Peyer's patch (tissue), 4 donors: ENCODE data around the gene MGAT3. TPM values are rescaled to one million over a fixed set of nuclear protein-coding genes. Genes with fewer than 3 reads are reported as not detected.

Experiments used
- DNase-seq, 3 donors: peaks; one replicate each; pipeline ENCODE4 v3.0.0-alpha.2; 2017 to 2019
- H3K27ac ChIP-seq, 4 donors: fragments of 200-600 bp; sonication (generic); one replicate each; pipeline ENCODE4 v1.5.1; 2016 to 2019
- H3K27me3 ChIP-seq, 2 donors: fragments of 200-600 bp; sonication (generic); one replicate each; pipeline ENCODE4 v1.5.1; 2019
- H3K36me3 ChIP-seq, 3 donors: fragments of 200-600 bp; sonication (generic); one replicate each; pipeline ENCODE4 v1.5.1; 2016 to 2019
- H3K4me1 ChIP-seq, 4 donors: fragments of 200-600 bp; sonication (generic); one replicate each; pipeline ENCODE4 v1.5.1; 2016 to 2019
- H3K4me3 ChIP-seq, 4 donors: fragments of 200-600 bp; sonication (generic); 1 replicate in 3 of 4; 2 replicates in 1 of 4; pipeline ENCODE4 v1.5.1; 2016 to 2019; ENCODE audit warnings: mild to moderate bottlenecking in 1 of 4
- H3K9me3 ChIP-seq, 4 donors: fragments of 200-600 bp; sonication (generic); one replicate each; pipeline ENCODE4 v1.5.1; 2016 to 2019; ENCODE audit warnings: mild to moderate bottlenecking in 1 of 4
- CTCF ChIP-seq, 6 experiments: fragments of 450-650 bp in 4 of 6; fragments of 200-600 bp in 2 of 6; sonication (generic) in 1 of 6; IDR thresholded peaks; one replicate each; pipeline ENCODE4 v1.5.1; 2017 to 2019; ENCODE audit warnings: antibody characterized with exemption in 6 of 6, mild to moderate bottlenecking in 3 of 6, moderate library complexity in 1 of 6
- POLR2A ChIP-seq, 2 donors: fragments of 450-650 bp; IDR thresholded peaks; one replicate each; pipeline ENCODE4 v1.5.1; 2017; ENCODE audit warnings: antibody characterized with exemption in 2 of 2, mild to moderate bottlenecking in 2 of 2, moderate library complexity in 2 of 2
- total RNA-seq, 4 donors: library from RNA; depleted of rRNA; stranded (reverse); fragments of >200 nt; gene quantifications; one replicate each; pipeline ENCODE4 v1.1.0, GENCODE V29; 2016

Gene MGAT3
- total RNA-seq, 4 donors from 2014 or later: 5.0 to 53.7 (median 49.6) TPM

DNA sequence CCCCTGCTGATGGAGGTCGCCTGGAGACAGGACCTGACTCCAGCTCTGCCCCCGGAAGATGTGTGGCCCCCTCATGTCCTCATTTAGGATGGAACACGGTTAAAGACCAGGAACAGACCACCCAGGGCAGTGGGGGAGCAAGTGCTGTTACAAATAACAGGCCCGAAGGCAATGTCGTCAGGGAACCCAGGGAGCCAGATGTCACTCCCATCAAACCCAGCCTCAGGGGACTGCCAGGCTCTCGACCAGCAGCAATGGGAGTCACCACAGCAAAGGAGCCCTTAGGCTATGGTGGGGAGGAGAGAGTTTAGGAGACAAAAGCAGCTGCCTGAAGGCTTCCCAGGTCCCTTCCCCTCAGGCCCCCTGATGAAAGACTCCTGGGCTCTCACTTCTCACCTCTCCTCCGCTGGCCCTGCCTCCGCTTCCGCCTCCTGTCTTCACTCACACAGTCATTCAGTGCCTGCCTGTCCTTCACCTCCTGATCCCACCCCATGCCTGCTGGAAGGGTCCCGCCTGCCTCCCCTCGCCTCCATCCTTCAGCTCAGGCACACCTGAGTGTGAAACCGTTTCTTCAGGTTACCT, 71.4 kb downstream of the MGAT3 start:
- no peaks in the 10 kb centered on the region for H3K27me3 ChIP-seq
- peak overlapping the region; percentile 59 to 91 (median 82) for H3K27ac ChIP-seq
- peak in 1 of 3 donors; percentile 61 for DNase-seq
- peaks cover 0 to 28% (median 0%) of the 10 kb centered on the region in 3 donors for H3K36me3 ChIP-seq
- TF ChIP-seq CTCF (IDR thresholded peaks at IDR 0.05) (no peak), POLR2A (IDR thresholded peaks at IDR 0.05) (no peak)
- H3K4me3 ChIP-seq: peak overlapping the region in 3 of 4 donors; percentile 26 to 47 (median 29)
- no peaks in the 10 kb centered on the region for H3K9me3 ChIP-seq
- H3K4me1 ChIP-seq: peaks cover 23 to 68% (median 42%) of the 10 kb centered on the region in 4 donors

GRCh38 chr22:39528681-39529486, 72.1 kb downstream of the MGAT3 start:
- Histone ChIP-seq H3K9me3 (no peaks in the 10 kb centered on the region), H3K27me3 (no peaks in the 10 kb centered on the region), H3K36me3 (peaks cover 0 to 25% (median 0%) of the 10 kb centered on the region in 3 donors), H3K4me3 (peak overlapping the region; percentile 6 to 47 (median 28)), H3K27ac (peak overlapping the region; percentile 59 to 91 (median 82)), H3K4me1 (peaks cover 23 to 65% (median 38%) of the 10 kb centered on the region in 4 donors)
- DNase-seq: peak; percentile 93 to 97 (median 95)
- TF ChIP-seq POLR2A (IDR thresholded peaks at IDR 0.05) (peak in 1 of 2 donors; percentile 84), CTCF (IDR thresholded peaks at IDR 0.05) (peak; percentile 95 to 99 (median 99))

GRCh38 chr22:39529487-39529851, 72.7 kb downstream of the MGAT3 start:
- H3K4me1 ChIP-seq: peaks cover 23 to 67% (median 39%) of the 10 kb centered on the region in 4 donors
- peak overlapping the region in 2 of 4 donors; percentile 26 to 29 for H3K4me3 ChIP-seq
- no peaks in the 10 kb centered on the region for H3K9me3 ChIP-seq
- DNase-seq: no peak
- TF ChIP-seq POLR2A (IDR thresholded peaks at IDR 0.05) (no peak), CTCF (IDR thresholded peaks at IDR 0.05) (peak in 1 of 6 experiments; percentile 2)
- peak overlapping the region in 2 of 4 donors; percentile 20 to 88 for H3K27ac ChIP-seq
- H3K36me3 ChIP-seq: peaks cover 0 to 20% (median 0%) of the 10 kb centered on the region in 3 donors
- H3K27me3 ChIP-seq: no peaks in the 10 kb centered on the region

DNA sequence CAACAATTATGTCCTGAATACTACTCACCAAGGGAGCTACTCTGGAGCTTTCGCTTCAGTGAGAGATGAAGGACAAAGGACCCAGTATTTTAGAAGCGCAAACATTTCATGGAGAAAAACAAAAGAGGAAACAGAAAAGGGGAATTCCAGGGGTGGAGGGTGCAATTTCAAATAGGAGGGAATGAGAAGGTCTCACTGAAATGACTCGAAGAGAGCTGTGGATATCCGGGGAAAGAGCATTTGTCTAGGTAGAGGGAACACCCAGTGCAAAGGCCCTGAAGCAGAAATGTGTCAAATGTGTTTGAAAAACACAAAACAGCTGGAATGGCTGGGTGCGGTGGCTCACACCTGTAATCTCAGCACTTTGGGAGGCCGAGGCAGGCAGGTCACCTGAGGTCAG, 73.3 kb downstream of the MGAT3 start:
- Histone ChIP-seq H3K4me3 (no peak overlapping the region), H3K27ac (peak overlapping the region in 1 of 4 donors; percentile 88), H3K36me3 (peaks cover 0 to 16% (median 0%) of the 10 kb centered on the region in 3 donors), H3K27me3 (no peaks in the 10 kb centered on the region), H3K4me1 (peaks cover 23 to 73% (median 44%) of the 10 kb centered on the region in 4 donors), H3K9me3 (no peaks in the 10 kb centered on the region)
- DNase-seq: no peak
- no peak for TF ChIP-seq POLR2A (IDR thresholded peaks at IDR 0.05)
- no peak for TF ChIP-seq CTCF (IDR thresholded peaks at IDR 0.05)

DNA sequence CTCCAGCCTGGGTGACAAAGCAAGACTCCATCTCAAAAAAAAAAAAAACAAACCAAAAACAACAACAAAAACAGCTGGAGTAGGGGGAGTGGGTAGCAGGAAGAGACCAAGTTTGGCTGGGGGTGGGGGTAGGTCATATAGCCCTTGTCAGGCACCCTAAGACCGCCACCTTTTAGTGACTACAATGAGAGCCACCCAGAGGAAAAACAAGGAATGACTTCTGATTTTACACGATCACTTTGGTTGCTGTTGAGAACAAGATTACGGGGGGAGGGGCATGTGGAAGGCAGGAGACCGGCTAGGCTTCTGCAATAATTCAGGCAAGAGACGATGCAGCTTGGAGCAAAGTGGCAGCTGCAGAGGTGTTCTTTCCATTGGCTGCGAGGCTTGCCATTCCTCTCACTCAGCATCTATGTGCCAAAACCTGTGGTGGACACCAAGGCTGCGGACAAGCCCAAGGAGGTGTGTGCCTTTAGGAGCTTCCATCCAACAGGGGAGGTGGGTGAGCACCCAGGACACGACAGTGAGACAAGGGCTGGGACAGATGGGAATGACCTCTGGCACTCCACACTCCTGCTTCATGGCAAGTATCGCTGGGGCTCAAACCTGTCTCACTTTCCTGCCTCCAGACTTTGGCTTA, 74.0 kb downstream of the MGAT3 start:
- Histone ChIP-seq H3K27me3 (no peaks in the 10 kb centered on the region), H3K27ac (peak overlapping the region in 2 of 4 donors; percentile 53 to 88), H3K4me1 (peaks cover 23 to 73% (median 43%) of the 10 kb centered on the region in 4 donors), H3K36me3 (peaks cover 0 to 16% (median 0%) of the 10 kb centered on the region in 3 donors), H3K9me3 (no peaks in the 10 kb centered on the region), H3K4me3 (peak overlapping the region in 2 of 4 donors; percentile 4 to 87)
- DNase-seq: no peak
- TF ChIP-seq POLR2A (IDR thresholded peaks at IDR 0.05) (no peak), CTCF (IDR thresholded peaks at IDR 0.05) (peak in 4 of 6 experiments; percentile 28 to 42 (median 33))
